Right lobe of liver (tissue), 6 donors: ENCODE results near the gene BDKRB2. TPM values are rescaled to one million over a fixed set of nuclear protein-coding genes. Genes with fewer than 3 reads are reported as not detected.

Experiments
- ATAC-seq, 4 donors: fragments of 200-7000 bp; cut with Tn5 transposase; one replicate each; pipeline ENCODE4 v1.9.1; 2020; ENCODE audit warnings: mild to moderate bottlenecking in 4 of 4, moderate library complexity in 4 of 4
- DNase-seq, 3 donors: peaks; one replicate each; pipeline ENCODE4 v3.0.0-alpha.2; 2020
- H3K27ac ChIP-seq, 3 donors: fragments of 200-600 bp; one replicate each; pipeline ENCODE4 v1.8.0; 2022
- H3K27me3 ChIP-seq, 2 donors: fragments of 200-600 bp; one replicate each; pipeline ENCODE4 v1.8.0; 2022
- H3K36me3 ChIP-seq, 4 donors: fragments of 200-600 bp; sonication (generic) in 1 of 4; one replicate each; pipeline versions ENCODE4 v1.5.1 to v1.8.0; 2017 to 2022; ENCODE audit warnings: control low read depth in 1 of 4
- H3K4me1 ChIP-seq, 4 donors: fragments of 200-600 bp; sonication (generic) in 1 of 4; one replicate each; pipeline versions ENCODE4 v1.5.1 to v1.8.0; 2017 to 2022; ENCODE audit warnings: control low read depth in 1 of 4
- H3K4me3 ChIP-seq, 3 donors: fragments of 200-600 bp; one replicate each; pipeline ENCODE4 v1.8.0; 2022
- H3K9me3 ChIP-seq, 4 donors: fragments of 200-600 bp; sonication (generic) in 1 of 4; one replicate each; pipeline versions ENCODE4 v1.5.1 to v1.8.0; 2017 to 2022; ENCODE audit warnings: control low read depth in 1 of 4
- POLR2A ChIP-seq: fragments of 450-650 bp; IDR thresholded peaks from one replicate; pipeline ENCODE4 v1.6.1; 2017; ENCODE audit warnings: antibody characterized with exemption, mild to moderate bottlenecking
- WGBS: methylation state at CpG from one replicate; pipeline ENCODE4 v1.1.6; 2018; ENCODE audit warnings: low coverage, low lambda C conversion rate; ENCODE audit not compliant: insufficient coverage; ENCODE audit errors: missing lambda C conversion rate; 5-methylcytosine and 5-hydroxymethylcytosine counted together
- intact Hi-C, 2 donors: fragments of 100-400 bp; cut with DNase I; formaldehyde crosslinking; loops; one replicate each; pipeline versions ENCODE4 v1.11.2 to v1.14.1; 2022
- total RNA-seq, 6 experiments: library from RNA; depleted of rRNA in 2 of 6; stranded (reverse); fragments of >200 nt in 2 of 6; fragmentation: NEBNext Ultra II Directional in 3 of 6; extraction: Animal tissue kit (Norgen Biotek cat#: 25700) in 3 of 6; gene quantifications; one replicate each; pipeline versions ENCODE4 v1.1.0 to v1.2.4, GENCODE V29; 2016 to 2023
- TF ChIP-seq, protein P1 (sequence below), 4 donors: fragments of 200-600 bp in 3 of 4; fragments of 450-650 bp in 1 of 4; IDR thresholded peaks; one replicate each; pipeline versions ENCODE4 v1.5.1 to v1.8.0; 2016 to 2022; ENCODE audit warnings: antibody characterized with exemption in 4 of 4, mild to moderate bottlenecking in 2 of 4
- donor health status: DM: no; HTN: yes; CAD: no.
- donor health status: DM: no; HTN: no; CAD: no.
- donor health status: DM: no; HTN: no; CAD: no.
- donor health status: DM: no; HTN: yes; CAD: no.
- donor health status: DM: no; HTN: yes; CAD: no.

Gene BDKRB2
- total RNA-seq, 6 experiments from 2014 or later = 0.07 to 0.60 (median 0.22) TPM

DNA sequence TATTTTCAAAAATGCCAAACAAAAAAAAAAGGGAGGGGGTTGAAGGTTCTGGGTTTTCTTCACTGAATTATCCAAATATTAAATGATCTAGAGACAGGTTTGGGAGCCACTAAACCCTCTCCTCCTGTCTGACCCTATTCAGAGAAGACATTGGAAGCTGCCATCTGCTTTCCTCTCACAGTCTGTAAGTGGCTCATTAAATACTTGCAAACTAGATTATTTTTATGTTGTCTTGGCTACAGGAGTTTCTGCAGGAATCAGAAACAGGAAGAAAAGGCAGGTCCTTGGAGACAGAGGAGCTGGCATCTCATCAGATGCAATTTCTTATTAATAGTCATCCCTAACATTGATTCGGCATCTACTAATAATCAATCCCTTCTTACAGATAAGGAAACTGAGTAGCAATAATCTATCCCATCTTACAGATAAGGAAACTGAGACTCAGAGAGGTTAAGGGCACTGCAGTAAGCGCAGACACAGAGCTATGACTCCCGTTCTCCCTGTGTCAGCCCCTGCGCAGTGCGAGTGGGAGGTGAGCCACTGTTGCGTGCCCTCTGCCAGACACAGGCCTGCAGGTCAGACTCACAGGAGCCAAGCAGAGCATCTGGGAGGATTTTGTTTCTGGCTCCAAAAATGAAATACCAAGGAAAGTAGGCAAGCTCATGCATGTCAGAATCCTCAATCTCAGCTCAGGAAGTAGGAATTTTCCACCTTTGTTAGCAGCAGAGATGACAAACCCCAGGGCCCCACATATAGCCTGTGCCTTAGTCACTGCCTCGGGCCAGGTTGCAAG is 11.0 kb downstream of the BDKRB2 start:
- DNase-seq = no peak
- no peak overlapping the region for H3K27ac ChIP-seq
- WGBS = 77% methylated on average over 3 of the region's 7 CpGs
- H3K27me3 ChIP-seq = no peaks in the 10 kb centered on the region
- H3K4me1 ChIP-seq = peaks cover 0 to 6% (median 0%) of the 10 kb centered on the region in 4 donors
- intact Hi-C loops = no loop called here
- no peak for TF ChIP-seq POLR2A
- TF ChIP-seq, protein P1, sequence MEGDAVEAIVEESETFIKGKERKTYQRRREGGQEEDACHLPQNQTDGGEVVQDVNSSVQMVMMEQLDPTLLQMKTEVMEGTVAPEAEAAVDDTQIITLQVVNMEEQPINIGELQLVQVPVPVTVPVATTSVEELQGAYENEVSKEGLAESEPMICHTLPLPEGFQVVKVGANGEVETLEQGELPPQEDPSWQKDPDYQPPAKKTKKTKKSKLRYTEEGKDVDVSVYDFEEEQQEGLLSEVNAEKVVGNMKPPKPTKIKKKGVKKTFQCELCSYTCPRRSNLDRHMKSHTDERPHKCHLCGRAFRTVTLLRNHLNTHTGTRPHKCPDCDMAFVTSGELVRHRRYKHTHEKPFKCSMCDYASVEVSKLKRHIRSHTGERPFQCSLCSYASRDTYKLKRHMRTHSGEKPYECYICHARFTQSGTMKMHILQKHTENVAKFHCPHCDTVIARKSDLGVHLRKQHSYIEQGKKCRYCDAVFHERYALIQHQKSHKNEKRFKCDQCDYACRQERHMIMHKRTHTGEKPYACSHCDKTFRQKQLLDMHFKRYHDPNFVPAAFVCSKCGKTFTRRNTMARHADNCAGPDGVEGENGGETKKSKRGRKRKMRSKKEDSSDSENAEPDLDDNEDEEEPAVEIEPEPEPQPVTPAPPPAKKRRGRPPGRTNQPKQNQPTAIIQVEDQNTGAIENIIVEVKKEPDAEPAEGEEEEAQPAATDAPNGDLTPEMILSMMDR (IDR thresholded peaks at IDR 0.05) = no peak
- H3K9me3 ChIP-seq = no peaks in the 10 kb centered on the region
- H3K4me3 ChIP-seq = no peak overlapping the region
- H3K36me3 ChIP-seq = no peaks in the 10 kb centered on the region
- no peak for ATAC-seq

DNA sequence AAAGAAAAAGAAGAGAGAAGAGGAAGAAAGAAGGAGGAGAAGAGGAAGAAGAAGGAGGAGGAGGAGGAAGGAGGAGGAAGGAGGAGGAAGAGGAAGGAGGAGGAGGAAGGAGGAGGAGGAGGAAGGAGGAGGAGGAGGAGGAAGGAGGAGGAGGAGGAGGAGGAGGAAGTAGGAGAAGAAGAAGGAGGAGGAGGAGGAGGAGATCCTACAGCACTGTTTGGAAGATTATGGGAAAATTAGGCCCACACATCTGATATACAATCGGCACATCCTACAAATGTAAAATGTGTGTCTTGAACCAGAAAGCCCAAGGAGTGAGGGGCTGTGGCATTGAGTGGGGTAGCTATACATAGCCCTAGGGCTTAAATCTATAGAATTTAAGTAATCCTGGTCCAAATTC is 12.0 kb downstream of the BDKRB2 start:
- DNase-seq (no peak), ATAC-seq (no peak)
- peaks cover 0 to 6% (median 0%) of the 10 kb centered on the region in 4 donors for H3K4me1 ChIP-seq
- no peaks in the 10 kb centered on the region for H3K27me3 ChIP-seq
- no peak overlapping the region for H3K27ac ChIP-seq
- intact Hi-C loops = no loop called here
- no peaks in the 10 kb centered on the region for H3K9me3 ChIP-seq
- TF ChIP-seq, protein P1 (IDR thresholded peaks at IDR 0.05) = no peak
- no peak for TF ChIP-seq POLR2A
- H3K36me3 ChIP-seq = no peaks in the 10 kb centered on the region
- 90% methylated on average over 1 of the region's 1 CpG for WGBS
- no peak overlapping the region for H3K4me3 ChIP-seq

DNA sequence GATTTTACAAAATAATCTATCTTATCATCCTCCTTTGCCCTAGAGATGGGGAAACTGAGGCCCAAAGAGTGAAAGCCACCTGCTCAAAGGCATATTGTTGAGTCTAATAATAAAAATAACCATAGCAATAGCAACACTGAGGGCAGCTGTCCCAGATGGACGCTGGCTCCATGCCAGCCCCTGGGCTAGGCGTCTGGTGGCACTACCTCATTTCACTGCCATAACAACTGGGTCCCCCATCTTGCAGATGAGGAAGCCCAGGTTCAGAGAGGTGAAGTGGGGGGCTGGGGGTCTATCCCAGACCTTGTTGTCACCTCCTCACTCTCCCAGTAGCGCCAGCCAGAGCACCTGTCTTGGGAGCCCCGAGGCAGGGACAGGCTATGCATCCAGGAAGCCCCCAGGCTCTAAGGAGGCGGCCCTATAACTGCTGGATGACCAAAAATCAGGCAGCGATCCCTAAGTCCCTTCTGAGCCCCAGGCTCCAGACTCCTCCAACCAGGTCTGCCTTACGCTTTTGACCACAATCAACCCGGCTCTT is 12.8 kb downstream of the BDKRB2 start:
- no peak overlapping the region for H3K27ac ChIP-seq
- DNase-seq (no peak), ATAC-seq (no peak)
- H3K36me3 ChIP-seq = no peaks in the 10 kb centered on the region
- H3K9me3 ChIP-seq = no peaks in the 10 kb centered on the region
- no peak overlapping the region for H3K4me3 ChIP-seq
- TF ChIP-seq POLR2A = no peak
- no peaks in the 10 kb centered on the region for H3K27me3 ChIP-seq
- intact Hi-C loops = no loop called here
- WGBS = 48% methylated on average over 3 of the region's 8 CpGs
- H3K4me1 ChIP-seq = peaks cover 0 to 6% (median 0%) of the 10 kb centered on the region in 4 donors

DNA sequence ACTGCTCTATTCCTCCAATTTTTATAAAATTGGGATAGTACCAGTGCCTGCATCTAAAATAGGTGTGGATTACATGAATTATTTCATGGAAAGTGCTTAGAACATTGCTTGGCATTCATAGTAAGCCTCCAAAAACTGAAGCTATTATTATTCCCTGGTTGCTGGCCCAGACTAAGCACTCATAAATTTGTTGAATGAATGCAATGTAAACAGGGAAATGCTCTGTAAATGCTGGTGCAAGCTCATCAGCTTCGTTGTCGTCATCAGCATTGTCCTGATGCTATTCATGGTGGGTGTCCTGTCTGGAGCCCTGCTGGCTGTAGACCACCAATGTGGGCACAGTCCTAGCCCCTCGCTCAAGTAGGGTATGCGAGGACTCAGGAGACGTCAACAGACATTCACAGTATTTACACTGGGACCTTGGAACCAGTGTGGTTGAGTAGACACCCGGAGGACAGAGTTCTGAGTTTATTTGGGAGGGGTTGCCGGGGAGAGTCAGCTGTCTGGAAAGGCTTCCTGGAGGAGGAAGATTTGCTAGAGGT is 16.5 kb downstream of the BDKRB2 start:
- Histone ChIP-seq H3K4me3 (no peak overlapping the region), H3K9me3 (no peaks in the 10 kb centered on the region), H3K36me3 (no peaks in the 10 kb centered on the region), H3K4me1 (no peaks in the 10 kb centered on the region), H3K27me3 (no peaks in the 10 kb centered on the region), H3K27ac (no peak overlapping the region)
- intact Hi-C loops = no loop called here
- TF ChIP-seq, protein P1 (IDR thresholded peaks at IDR 0.05) = no peak
- TF ChIP-seq POLR2A = no peak
- no peak for ATAC-seq
- no peak for DNase-seq
- 60% methylated on average over 3 of the region's 7 CpGs for WGBS

DNA sequence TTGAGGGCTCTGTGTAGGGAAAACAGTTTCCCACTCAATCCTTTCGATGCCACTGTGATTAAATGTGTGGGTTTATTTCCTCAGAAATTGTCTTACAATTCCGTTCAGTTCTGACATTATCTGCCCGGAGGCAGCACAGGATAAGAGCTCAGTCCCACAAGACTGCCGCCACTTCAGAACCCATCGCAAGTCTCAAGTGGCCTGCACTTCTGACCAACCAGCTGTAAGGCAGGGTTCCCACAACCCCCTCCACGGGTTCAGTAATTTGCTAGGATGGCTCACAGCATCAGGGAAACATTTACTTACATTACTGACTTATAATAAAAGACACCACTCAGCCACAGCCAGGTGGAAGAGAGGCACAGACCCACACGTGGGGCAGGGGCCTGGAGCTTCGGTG is 17.2 kb downstream of the BDKRB2 start:
- WGBS = 67% methylated on average over 4 of the region's 8 CpGs
- ATAC-seq = no peak
- H3K4me1 ChIP-seq = no peaks in the 10 kb centered on the region
- no peak overlapping the region for H3K4me3 ChIP-seq
- no peaks in the 10 kb centered on the region for H3K27me3 ChIP-seq
- no peak overlapping the region for H3K27ac ChIP-seq
- no peaks in the 10 kb centered on the region for H3K9me3 ChIP-seq
- no peak for DNase-seq
- no peak for TF ChIP-seq POLR2A
- TF ChIP-seq, protein P1 (IDR thresholded peaks at IDR 0.05) = no peak
- intact Hi-C loops = no loop called here
- H3K36me3 ChIP-seq = no peaks in the 10 kb centered on the region
